ENCODE measurements around the gene ZFHX2.
"Not testable (repeated sequence)": the region's sequence is repeated elsewhere in the genome, so short reads cannot be mapped to it uniquely, and the experiment has no call there.

ZFHX2 gene

GRCh38 chr14:23551266-23552028 lies at the start of gene ZFHX2:
Gene ZFHX2, minus strand, starts transcription at chr14:23551765. Its CDS starts 16,440 bp downstream, at chr14:23535325.
- DNase-seq, result peak; percentile 95

- no peak for DNase-seq
These were observed 49.2 kb upstream of the ZFHX2 start for GRCh38 chr14:23600806-23601205.

- no peak for DNase-seq
These were observed 48.8 kb upstream of the ZFHX2 start for GRCh38 chr14:23600322-23600707.

- not testable (repeated sequence) for DNase-seq
These were observed 42.6 kb upstream of the ZFHX2 start for GRCh38 chr14:23594191-23594590.

GRCh38 chr14:23590198-23590597 lies 38.6 kb upstream of the ZFHX2 start:
- DNase-seq, result no peak

GRCh38 chr14:23589606-23590005 lies 38.0 kb upstream of the ZFHX2 start:
- DNase-seq, result no peak

GRCh38 chr14:23588884-23589598 lies 37.5 kb upstream of the ZFHX2 start:
- DNase-seq, result peak; percentile 83

GRCh38 chr14:23584527-23585203 lies 33.1 kb upstream of the ZFHX2 start:
- DNase-seq, result not testable (repeated sequence)

- not testable (repeated sequence) for DNase-seq
These were observed 32.4 kb upstream of the ZFHX2 start for GRCh38 chr14:23583761-23584526.

GRCh38 chr14:23582906-23583760 lies 31.6 kb upstream of the ZFHX2 start:
- no peak for DNase-seq

- no peak for DNase-seq
These were observed 29.4 kb upstream of the ZFHX2 start for GRCh38 chr14:23580948-23581281.

- no peak for DNase-seq
These were observed 28.8 kb upstream of the ZFHX2 start for GRCh38 chr14:23580152-23580926.

GRCh38 chr14:23579739-23580138 lies 28.2 kb upstream of the ZFHX2 start:
- no peak for DNase-seq

- no peak for DNase-seq
These were observed 27.7 kb upstream of the ZFHX2 start for GRCh38 chr14:23579311-23579630.

GRCh38 chr14:23578560-23579310 lies 27.2 kb upstream of the ZFHX2 start, which contains the start of gene JPH4:
Gene JPH4, minus strand, starts transcription at chr14:23578790. Its CDS starts 1,337 bp downstream, at chr14:23577453.
- peak; percentile 62 for DNase-seq

- peak; percentile 45 for DNase-seq
These were observed 26.3 kb upstream of the ZFHX2 start for GRCh38 chr14:23577710-23578392.

GRCh38 chr14:23577004-23577681 lies 25.6 kb upstream of the ZFHX2 start:
- peak; percentile 64 for DNase-seq

- peak; percentile 66 for DNase-seq
These were observed 21.9 kb upstream of the ZFHX2 start for GRCh38 chr14:23573384-23574015.

GRCh38 chr14:23572836-23573235 lies 21.3 kb upstream of the ZFHX2 start:
- DNase-seq, result no peak

All from NCI-H146 (cell line).